HG02642 (cell line): Measurements from ENCODE around the gene CPLX3.

ENCODE experiments used
- ATAC-seq: cut with Tn5 transposase; IDR thresholded peaks from one replicate; pipeline ENCODE4 v1.9.1; 2021; ENCODE audit warnings: mild to moderate bottlenecking; ENCODE audit not compliant: unreplicated experiment, poor library complexity

CPLX3 gene

GRCh38 chr15:74825866-74826265, 561 bp upstream of the CPLX3 start:
- ATAC-seq: no peak

GRCh38 chr15:74826921-74827320, 494 bp downstream of the CPLX3 start:
- ATAC-seq: no peak

DNA sequence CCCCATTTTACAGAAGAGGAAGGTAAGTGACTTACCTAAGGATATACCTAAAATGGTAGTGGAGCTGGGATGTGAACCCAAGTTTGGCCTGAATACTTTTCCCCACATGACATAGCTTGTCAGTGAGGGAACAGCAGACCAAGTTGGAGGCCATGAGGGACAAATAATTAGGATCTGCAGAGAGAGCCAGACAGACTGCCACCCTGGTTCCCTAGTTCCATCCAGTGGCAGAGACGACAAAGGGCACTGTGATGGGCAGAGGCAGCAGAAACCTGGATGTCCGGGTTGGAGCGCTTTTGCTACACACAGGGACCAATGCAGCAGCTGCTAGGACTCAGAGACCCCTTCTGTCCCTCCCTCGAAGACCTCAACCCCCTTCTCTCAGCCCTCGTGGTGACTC, 1.2 kb downstream of the CPLX3 start:
- ATAC-seq: no peak

DNA sequence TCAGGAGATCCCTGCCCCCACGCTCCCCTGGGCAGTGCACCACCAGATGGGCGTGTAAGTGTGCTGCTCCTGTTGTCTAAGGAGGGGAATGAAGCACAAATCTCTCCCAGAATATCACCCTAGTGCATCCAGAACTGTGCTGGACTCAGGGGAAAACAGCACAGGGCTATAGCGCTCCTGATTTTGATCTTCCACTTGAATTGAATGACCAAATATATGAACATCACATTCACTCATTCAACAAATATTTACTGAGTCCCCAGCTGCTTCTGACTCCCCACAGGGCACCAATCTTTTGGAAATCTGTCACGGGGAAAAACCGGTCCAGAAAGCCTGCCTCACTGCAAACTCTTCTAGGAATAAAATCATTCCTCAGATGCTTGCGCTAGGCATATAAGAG, 2.4 kb downstream of the CPLX3 start:
- ATAC-seq: no peak

- ATAC-seq: no peak
These were observed 3.1 kb downstream of the CPLX3 start for GRCh38 chr15:74829486-74829885.

DNA sequence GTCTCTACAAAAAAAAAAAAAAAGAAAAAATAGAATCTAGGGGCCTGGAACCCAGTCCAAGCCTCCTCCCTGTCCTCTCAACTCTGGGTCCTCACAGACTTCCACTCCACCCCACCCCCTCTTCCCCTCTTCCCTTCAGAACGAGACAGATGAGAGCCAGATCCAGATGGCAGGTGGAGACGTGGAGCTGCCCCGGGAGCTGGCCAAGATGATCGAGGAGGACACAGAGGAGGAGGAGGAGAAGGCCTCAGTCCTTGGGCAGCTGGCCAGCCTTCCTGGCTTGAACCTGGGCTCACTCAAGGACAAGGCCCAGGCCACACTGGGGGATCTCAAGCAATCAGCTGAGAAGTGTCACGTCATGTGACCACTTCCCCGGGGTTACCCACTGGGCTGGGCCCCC, 3.6 kb downstream of the CPLX3 start:
- ATAC-seq: no peak

DNA sequence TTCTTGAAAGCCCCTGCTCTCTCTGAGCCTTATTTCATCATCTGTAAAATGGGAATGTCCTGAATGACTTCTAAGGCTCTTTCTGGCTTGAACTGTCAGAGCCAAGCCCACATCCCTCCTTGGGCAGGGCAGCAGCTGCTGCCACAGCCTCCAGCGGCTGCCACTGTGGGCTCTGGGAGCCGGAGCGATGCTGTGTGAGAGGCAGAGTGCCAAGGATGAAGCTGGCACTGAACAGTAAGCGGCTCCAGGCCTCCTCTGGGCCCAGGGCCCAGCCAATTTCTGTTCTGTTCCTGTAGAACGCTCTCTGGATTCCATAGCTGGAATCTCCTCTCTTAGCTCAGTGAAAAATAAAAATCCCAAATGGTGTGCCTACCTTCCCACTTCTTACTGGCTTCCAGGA, 4.4 kb downstream of the CPLX3 start:
- no peak for ATAC-seq

DNA sequence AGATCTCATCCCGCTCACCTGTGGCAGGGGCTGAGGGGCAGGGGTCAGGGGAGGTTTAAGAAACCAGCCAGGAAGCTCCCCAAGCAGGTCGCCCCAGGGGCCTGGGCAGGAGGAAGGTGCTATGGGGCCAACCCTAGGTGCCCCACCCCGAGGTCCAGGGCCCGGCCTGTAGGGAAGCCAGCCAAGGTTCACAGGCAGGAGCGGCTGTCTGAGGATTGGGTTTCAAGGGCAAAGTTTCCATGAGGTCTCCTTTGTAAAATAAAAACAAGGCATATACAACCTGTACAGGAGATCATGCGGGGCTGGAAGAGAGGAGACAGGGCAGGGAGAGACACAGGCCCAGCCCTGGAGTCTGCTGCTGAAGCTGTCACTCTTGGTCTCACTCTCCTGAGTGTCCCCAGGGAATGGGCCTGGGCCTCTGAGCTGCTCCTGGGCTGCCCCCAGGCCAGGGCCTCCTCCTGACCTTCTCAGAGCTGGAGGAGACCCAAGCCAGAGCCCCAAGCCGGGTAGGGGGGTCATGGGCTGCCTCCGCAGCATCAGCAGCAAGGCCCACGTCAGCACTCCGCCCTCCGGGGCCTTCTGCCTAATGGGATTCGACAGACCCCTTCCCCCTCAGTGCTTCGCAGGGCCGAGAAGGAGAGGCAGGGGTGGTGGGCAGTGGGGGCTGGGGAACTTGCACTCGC, 5.5 kb downstream of the CPLX3 start:
- no peak for ATAC-seq

DNA sequence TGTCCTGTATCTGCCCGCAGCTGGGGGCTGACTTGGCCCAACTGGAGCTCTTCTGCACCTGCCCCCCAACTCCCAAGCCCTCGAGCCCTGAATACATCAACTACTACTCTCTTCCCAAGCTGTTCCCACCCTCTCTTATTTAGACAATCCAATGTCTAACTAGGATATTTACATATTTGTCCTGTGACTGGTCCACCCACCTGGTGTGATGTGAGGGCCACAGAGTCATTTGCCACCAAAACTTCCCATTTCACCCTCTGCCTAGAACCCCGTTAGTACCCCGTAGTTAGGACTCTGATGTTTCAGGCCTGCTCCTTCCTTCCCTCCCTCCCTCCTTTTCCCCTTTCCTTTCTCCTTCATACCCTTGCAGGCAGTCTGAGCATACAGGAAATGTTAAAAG, 6.4 kb downstream of the CPLX3 start:
- no peak for ATAC-seq

DNA sequence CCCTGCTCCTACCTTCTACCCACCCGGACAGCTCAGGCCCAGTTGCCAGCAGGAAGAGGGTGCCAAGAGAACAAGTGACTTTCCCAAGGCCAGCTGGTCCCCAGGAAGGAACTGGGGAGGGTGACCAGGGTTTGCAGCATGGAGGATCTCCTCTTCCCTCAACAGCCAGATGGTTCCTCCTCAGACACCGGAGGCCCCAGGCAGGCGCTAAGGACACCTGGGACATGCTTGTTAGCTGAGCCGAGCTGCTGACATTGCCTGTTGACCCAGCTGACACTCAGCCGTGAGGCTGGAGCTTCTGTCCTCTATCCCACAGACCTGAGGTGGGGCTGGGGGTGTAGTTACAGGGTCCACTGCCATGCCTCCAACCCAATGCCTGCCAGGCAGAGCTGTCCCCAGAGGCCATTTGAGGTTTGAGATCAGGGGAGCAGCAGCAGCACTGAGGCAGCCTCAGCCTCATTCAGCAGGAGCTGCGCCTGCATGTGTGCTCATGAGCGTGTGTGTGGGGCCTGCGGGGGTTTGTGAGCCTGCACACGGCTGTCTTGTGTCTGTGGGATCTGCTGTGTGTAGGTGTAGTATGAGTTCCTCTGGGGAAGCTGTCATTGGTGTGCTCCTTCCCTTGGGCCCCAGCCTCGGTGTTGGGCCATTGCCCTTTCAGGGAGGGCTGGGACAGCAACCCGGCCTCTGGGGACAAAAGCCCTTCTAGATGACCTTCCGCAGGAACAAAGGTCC, 7.1 kb downstream of the CPLX3 start:
- ATAC-seq: no peak

DNA sequence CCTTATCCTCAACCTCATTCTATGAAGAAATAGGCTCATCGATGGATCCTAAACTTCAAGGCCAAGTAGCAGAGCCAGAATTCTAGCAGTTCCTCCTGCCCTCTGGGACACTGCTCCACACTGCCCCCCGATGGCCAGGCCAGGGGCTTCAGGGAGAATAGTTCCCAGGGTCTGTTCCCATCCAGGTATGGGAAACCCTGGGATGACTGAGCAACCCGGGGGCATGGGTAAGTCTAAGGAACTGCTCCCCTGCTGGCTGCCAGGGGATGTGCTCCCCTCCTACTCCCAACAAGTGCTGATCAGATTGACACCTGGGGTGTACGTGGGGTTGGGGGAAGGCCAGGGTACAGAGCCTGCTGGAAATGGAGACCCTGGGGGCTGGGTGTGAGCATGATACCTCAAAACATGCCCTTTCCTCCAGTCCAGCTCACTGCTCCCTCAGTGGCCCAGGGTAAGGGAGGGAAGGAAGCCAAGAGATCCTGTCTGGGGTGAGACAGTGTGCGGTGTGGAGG, 8.9 kb downstream of the CPLX3 start:
- ATAC-seq: no peak

DNA sequence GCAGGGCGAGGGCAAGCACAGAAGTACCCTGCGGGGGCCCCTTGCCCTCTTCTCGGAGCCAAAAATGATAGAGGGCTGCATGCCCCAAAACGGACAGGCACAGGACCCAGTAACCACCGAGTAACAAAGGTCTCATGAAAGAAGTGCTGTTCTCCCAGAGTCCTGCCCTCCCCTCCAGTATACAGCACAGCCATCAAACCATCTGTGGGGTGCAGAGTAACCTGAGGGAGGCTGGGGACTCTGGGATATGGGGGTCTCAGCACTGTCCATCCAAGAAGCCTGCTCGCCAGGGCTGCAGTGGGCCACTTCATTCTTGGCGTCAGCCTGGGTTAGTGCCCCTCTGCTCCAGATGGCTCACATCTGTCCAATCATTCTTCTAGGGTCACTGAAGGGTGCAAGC, 10.4 kb downstream of the CPLX3 start:
- ATAC-seq: no peak

GRCh38 chr15:74837482-74838136, 11.2 kb downstream of the CPLX3 start:
- ATAC-seq: no peak

- ATAC-seq: no peak
These were observed 11.7 kb downstream of the CPLX3 start for GRCh38 chr15:74838137-74838516.

GRCh38 chr15:74838746-74839525, 12.5 kb downstream of the CPLX3 start:
- ATAC-seq: no peak

GRCh38 chr15:74839526-74840395, 13.3 kb downstream of the CPLX3 start:
- ATAC-seq: no peak

- no peak for ATAC-seq
These were observed 14.7 kb downstream of the CPLX3 start for GRCh38 chr15:74840851-74841775.

DNA sequence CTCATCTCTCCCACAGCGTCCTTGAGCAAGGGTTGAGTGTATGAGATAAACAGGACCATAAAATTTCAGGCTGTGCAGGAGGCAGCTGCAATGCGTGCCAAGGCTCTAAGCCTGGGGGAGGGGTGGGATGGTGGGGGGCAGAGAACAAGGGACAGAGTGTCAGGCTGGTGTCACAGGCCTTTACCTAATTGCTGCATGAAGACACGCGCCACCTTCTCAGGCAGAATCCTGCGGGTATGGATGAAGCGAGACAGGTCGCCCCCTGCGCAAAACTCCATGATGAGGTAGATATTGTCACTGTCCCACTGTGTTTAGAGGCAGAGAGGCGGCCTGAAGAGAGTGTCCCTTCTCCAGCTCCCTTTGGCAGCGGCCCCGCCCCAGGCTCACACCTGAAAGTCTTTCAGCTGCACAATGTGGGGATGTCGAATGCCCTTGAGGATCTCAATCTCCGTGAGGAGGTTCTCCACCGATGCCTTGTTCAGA, 15.5 kb downstream of the CPLX3 start:
- no peak for ATAC-seq
